HG03060 (cell line): ENCODE data around the gene MACO1.
"Not testable (repeated sequence)": the region's sequence is repeated elsewhere in the genome, so short reads cannot be mapped to it uniquely, and the experiment has no call there.

ENCODE experiments used
- ATAC-seq: cut with Tn5 transposase; IDR thresholded peaks from one replicate; pipeline ENCODE4 v1.9.1; 2021; ENCODE audit warnings: low read depth, moderate number of reproducible peaks; ENCODE audit not compliant: unreplicated experiment

MACO1 gene

DNA sequence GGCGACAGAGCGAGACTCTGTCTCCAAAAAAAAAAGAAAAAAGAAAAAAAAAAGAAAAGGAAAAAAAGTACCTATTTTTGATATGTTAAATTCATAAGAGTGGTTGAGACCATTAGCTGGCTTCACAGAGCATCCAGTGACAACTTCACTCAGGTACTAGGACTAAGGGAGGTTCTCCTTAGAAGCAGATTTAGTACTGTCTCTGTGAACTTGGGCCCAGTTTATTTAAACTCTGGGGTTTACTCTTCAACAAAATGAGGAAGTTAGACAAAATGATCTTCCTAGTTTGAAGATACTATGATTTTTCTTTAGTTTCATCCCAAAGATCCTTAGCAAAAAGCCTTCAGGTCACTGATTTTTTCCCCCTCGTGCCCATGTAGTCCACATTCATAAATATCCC, 21.2 kb downstream of the MACO1 start:
- ATAC-seq = no peak

GRCh38 chr1:25456502-25456901, 25.8 kb downstream of the MACO1 start:
- no peak for ATAC-seq

- no peak for ATAC-seq
Measured at GRCh38 chr1:25458541-25459298, 28.0 kb downstream of the MACO1 start.

DNA sequence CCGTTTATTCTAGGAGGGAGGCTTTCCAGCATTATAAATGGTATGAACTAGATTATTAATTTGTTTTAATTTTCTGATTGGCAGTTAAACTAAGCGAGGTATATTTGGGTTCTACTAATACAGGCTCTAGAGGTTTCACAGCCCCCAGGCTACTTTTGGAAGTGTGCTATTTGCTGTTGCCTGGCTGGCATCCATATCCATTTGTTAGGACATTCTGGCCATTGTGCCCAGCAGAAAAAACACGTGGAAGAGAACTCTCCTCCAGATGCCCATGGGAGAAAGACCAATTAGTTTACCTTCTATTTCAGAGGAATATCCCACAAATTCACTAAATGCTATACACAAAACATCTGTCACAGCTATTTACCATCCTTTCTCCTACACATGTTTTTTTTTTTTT, 29.3 kb downstream of the MACO1 start:
- ATAC-seq = no peak

GRCh38 chr1:25460816-25461215, 30.1 kb downstream of the MACO1 start:
- ATAC-seq = not testable (repeated sequence)

- ATAC-seq = no peak
Measured at GRCh38 chr1:25461849-25462248, 31.2 kb downstream of the MACO1 start.

GRCh38 chr1:25462732-25463131, 32.0 kb downstream of the MACO1 start:
- no peak for ATAC-seq

DNA sequence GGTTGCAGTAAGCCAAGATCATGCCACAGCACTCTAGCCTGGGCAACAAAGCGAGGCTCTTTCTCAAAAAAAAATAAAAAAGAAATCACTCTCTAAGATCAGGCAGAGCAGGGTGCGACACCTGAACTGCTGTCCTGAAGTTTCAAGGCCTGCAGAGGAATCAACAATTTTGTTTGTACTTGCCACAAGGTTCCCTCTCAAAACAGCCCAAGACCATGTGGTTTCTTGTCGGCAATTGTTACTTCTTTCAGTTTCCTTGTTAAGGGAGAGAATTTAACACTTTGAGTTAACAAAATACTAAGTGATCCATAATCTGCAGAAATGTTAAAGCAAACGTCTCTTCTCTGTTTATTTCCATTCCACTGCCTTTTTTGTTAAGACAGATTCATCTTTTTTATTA, 36.5 kb downstream of the MACO1 start:
- no peak for ATAC-seq

DNA sequence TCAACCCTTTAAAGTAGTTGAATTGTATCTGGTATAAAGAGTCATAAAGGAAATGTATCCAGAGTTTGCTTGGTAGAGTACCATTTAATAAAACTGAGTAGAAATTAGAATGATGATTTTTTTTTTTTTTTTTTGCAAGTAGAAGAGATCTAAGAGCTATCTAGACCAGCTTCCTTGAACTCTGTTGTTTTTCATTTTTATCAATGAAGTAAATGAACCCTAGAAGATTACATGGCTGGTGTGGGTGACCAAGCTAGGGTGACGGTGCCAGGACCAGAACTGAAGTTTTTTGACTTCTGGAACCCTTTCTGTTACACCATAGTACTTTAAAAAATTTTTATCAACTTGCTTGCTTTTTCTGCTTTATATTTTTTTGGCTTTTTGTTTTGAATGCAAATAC, 36.9 kb downstream of the MACO1 start:
- no peak for ATAC-seq

GRCh38 chr1:25468033-25468432, 37.3 kb downstream of the MACO1 start:
- ATAC-seq = no peak

DNA sequence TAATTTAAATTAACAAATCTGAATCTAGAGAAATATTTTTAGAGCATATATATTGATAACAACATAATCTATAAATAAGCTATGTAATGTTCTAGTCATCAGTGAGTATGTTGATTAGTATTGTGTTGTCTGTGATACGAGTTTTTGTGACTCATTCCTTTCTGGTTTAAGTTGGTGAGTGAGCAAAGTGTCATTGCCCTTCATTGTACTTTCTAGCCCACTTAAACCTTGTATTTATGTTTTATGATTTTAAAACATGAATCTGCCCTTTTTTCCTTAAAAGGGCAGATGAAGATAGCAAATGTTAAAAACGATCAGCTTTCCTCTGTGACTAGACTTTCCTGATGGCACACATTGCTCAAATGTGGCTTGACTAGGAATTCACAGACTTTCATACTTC, 38.5 kb downstream of the MACO1 start:
- no peak for ATAC-seq

DNA sequence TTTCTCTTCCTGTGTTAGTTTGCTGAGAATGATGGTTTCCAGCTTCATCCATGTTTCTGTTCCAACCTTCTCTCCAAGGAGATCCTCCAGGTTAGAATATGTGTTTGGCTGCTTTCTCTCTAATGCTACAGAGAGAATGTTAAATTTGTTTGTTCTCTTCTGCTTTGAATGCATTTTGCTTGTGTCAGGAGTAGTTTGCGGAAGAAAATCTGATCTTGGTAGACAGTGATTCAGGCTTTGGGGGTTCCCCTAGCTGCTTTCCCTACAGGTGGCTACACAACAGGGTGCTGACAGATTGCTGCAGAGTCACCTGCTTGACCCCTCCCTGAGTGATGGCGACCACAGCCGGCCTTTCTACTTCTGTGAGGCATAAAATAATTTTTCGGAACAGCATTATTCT, 41.8 kb downstream of the MACO1 start:
- no peak for ATAC-seq

DNA sequence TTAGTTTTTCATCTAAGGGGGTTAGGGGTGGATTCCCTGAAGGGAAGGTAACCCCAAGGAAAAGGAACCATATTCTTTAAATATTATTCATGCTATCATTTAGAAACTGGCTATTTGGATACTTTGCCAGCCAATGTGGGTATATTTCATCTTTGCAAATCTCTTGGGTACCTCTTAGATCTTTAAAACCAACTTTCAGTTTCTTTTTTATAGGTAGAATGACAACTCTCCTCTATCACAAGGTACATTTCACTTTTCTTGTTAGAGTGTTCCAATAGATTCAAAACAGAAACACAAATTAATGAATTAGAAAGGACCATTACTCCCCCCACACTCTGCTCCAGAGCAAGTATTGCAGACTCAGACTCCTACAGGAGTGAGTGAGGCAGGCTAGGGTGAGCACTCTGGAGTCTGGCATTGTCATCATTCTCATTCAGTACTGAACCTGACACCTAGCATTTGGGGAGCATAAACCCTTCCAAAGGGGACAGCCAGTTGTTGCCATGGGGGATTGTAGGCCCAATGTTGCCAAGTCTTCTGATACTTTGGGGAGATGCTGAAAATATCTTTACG, 43.0 kb downstream of the MACO1 start:
- no peak for ATAC-seq

DNA sequence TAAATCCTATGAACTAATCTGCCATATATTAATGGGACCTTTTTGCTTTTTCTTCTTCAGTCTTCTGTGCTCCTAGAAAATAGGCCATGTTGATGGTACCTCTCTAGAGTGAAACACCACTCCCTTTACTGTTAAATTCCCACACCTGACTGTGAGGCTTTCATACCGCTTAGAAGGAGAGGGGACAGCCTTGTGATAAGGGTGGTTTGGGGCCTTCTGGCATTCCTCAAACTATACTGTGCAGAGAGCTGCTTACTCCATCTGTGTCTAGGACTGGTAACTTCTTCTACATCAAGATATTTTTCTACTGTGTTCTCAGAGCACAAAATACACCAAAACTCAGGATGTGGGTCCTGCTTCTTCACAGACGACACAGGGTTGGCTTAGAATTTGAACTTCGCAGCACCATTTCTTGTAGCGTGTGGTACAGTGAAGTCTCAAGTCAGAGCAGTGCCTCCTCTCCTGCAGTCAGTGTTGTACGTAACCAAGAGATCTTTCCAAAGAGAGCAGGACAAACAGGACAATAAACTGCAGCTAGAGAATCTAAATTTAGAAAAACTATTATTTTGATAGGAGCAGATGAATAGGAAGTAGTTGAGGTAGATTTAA, 43.8 kb downstream of the MACO1 start:
- ATAC-seq = no peak

DNA sequence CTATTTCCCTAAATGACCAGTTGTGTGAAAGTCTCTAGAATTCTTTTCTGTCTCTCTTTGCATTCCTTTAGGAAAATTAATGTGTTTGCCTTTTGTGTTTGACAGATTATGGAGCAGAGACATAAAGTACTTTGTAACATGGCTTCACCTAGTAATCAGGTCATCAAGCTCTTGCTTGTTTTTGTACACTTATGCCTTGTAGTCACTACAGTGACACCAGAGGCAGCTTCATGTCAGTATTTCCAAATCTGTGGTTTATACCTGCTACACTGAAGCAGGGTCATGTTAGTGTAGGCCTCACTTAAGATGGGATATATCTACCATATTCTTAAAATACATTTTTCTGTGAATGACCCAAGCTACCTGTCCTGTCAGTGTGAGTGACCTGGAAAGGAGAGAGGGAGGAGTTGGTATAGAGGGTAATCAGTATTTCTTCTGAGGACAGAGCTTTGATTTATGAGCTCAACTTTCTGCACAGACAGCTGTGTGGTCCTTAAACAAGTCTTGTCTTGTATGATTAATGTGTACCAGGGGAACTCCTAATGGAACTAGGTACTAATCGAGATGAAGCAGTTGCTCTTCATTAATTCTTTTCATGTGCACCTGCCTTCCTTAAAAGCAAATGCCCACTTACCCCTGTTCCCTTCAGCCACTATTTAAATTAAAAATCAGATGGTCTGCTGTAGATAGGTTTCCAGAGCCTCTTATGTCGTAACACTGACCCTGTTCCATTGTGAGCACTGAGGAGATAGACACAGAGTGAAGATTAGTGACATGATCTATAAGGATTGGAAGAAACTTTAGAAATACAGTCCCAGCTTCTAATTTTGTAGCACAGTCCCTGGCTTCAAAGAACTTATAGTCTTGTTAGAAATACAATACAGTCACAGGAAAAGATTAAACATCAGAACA, 45.7 kb downstream of the MACO1 start:
- ATAC-seq = no peak

DNA sequence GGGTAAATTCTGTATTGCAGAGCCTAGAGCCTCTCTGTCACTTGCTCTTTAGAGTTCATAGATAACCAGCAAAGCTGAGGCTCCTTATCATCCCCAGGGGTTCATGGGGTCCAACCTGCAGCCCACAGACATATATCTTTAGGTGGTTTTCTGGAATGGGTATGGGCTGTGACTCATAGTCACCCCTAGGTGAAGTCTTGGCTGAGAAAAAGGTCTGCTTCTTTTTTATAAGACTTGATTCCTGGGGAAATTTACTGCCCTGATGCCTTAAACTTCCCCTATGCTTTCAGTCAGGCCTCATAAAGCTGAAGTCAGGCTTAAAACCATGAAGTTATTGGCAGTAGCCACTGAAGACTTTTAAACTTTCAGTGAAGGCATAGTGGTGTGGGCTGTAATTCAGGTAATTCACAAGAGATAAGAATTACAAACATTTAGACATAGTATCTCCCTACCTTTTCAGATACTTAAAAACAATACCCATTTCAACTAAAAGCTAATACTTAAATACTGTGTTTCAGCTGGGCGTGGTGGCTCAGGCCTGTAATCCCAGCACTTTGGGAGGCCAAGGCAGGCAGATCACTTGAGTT, 46.8 kb downstream of the MACO1 start:
- no peak for ATAC-seq

- ATAC-seq = no peak
Measured at GRCh38 chr1:25478633-25479032, 47.9 kb downstream of the MACO1 start.

DNA sequence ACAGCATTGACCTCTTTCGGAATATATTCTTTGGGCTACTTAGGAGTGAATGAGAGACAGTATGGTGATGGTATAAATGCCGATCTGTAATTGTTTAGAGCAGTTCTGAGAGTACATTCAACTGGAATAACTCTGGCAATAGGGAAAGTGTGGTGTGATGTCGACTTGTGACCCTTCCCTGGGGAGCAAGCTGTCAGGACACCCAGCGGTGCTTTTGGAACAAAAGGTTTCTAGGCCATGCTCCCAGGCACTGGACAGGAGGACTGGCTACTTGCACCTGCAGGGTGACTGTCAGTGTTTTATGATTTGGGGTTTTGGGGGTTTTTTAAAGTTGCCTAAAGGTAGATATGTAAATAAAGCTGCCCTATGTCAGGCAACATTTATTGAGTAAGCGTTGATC, 50.9 kb downstream of the MACO1 start:
- no peak for ATAC-seq

DNA sequence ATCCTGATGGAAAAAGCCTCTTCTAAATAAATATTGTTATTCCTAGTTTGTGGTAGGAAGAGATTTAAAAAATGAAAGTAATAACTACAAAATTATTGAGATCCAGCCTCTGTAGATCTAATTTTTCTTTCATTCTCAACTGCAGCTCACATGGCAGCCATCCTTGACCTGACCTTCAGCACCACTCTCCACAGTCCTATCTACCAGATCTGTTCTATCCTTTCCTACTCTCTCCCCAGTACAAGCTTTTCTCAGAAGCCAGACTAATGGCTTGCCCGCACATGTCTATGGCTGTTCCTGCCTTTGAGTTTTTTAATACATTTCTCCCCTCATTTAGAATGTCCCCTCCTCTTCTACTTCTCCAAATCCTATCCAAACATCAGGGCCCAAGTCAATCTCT, 51.5 kb downstream of the MACO1 start:
- ATAC-seq = no peak

- no peak for ATAC-seq
Measured at GRCh38 chr1:25484096-25484495, 53.4 kb downstream of the MACO1 start.

- no peak for ATAC-seq
Measured at GRCh38 chr1:25484533-25484932, 53.8 kb downstream of the MACO1 start.
